A673 (cell line): ENCODE measurements around the gene PRKCA. TPM values are rescaled to one million over a fixed set of nuclear protein-coding genes. Genes with fewer than 3 reads are reported as not detected.

Experiments used
- BruUV-seq: library from RNA; stranded (reverse); fragments of 400-500 nt; replicated peaks from 2 replicates; lab custom pipeline; 2021; lab: Mats Ljungman, UMichigan
- CTCF ChIA-PET: fragments of 300-600 bp; sonication (Branson Sonifier 250); formaldehyde crosslinking; loops from one replicate; lab custom pipeline; 2022; ENCODE audit warnings: antibody characterized with exemption; lab: Charles Lee
- POLR2A ChIA-PET: fragments of 300-600 bp; sonication (Branson Sonifier 250); formaldehyde crosslinking; loops from one replicate; lab custom pipeline; 2022; ENCODE audit warnings: antibody characterized with exemption; ENCODE audit not compliant: low non-redundant PET; lab: Charles Lee
- DNase-seq: peaks from one replicate; pipeline ENCODE4 v3.0.0-alpha.2; 2015; ENCODE audit warnings: low spot score
- H3K27ac ChIP-seq: fragments of 200-600 bp; sonication (generic); 2 replicates; pipeline ENCODE4 v1.5.1; 2016; ENCODE audit warnings: mixed run types, low read depth, mild to moderate bottlenecking, mixed read lengths, antibody characterized with exemption, low read length; ENCODE audit not compliant: poor library complexity, severe bottlenecking
- H3K27me3 ChIP-seq: fragments of 200-600 bp; sonication (generic); replicated peaks from 2 replicates; pipeline ENCODE4 v1.6.1; 2017; ENCODE audit warnings: mixed run types, low read depth, mild to moderate bottlenecking, mixed read lengths, antibody characterized with exemption, low read length; ENCODE audit not compliant: insufficient read depth, poor library complexity
- H3K36me3 ChIP-seq: fragments of 200-600 bp; sonication (generic); 2 replicates; pipeline ENCODE4 v1.6.1; 2016; ENCODE audit warnings: mixed run types, mild to moderate bottlenecking, mixed read lengths, antibody characterized with exemption, low read length; ENCODE audit not compliant: insufficient read depth, poor library complexity, severe bottlenecking
- H3K4me1 ChIP-seq: fragments of 200-600 bp; sonication (generic); 2 replicates; pipeline ENCODE4 v1.6.1; 2017; ENCODE audit warnings: mixed run types, mild to moderate bottlenecking, mixed read lengths, antibody characterized with exemption, low read length; ENCODE audit not compliant: insufficient read depth, poor library complexity, severe bottlenecking
- H3K4me3 ChIP-seq: fragments of 200-600 bp; sonication (generic); 2 replicates; pipeline ENCODE4 v1.5.1; 2016; ENCODE audit warnings: low read depth, mixed run types, mild to moderate bottlenecking, mixed read lengths, low read length; ENCODE audit not compliant: poor library complexity, severe bottlenecking
- H3K9me3 ChIP-seq: fragments of 200-600 bp; sonication (generic); 2 replicates; pipeline ENCODE4 v1.6.1; 2016; ENCODE audit warnings: mixed run types, low read depth, mild to moderate bottlenecking, mixed read lengths, antibody characterized with exemption, low read length; ENCODE audit not compliant: poor library complexity, severe bottlenecking
- CTCF ChIP-seq: fragments of 300-800, 200-600 bp; sonication (generic); conservative IDR thresholded peaks from 2 replicates; pipeline ENCODE4 v1.5.1; 2017; ENCODE audit warnings: low read depth, mild to moderate bottlenecking, antibody characterized with exemption, low read length, moderate library complexity, mixed read lengths
- EZH2 ChIP-seq: fragments of 200-600 bp; sonication (generic); IDR thresholded peaks from 2 replicates; pipeline ENCODE4 v1.6.1; 2017; ENCODE audit warnings: borderline replicate concordance, low read depth, mild to moderate bottlenecking, mixed read lengths, antibody characterized with exemption, low read length; ENCODE audit not compliant: poor library complexity, severe bottlenecking
- intact Hi-C: fragments of 100-400 bp; cut with micrococcal nuclease; formaldehyde crosslinking; loops from one replicate; pipeline ENCODE4 v1.10.0; 2022; ENCODE audit not compliant: unreplicated experiment
- total RNA-seq: library from RNA; stranded (reverse); gene quantifications from 2 replicates; pipeline ENCODE4 v1.2.3, GENCODE V29; 2021

PRKCA gene
- total RNA-seq, 1 experiment from 2014 or later = 16.3 TPM

GRCh38 chr17:66713533-66714042 is 411.2 kb downstream of the PRKCA start:
- intact Hi-C loops = no loop called here
- TF ChIP-seq EZH2 = no peak
- no peak for TF ChIP-seq CTCF
- Histone ChIP-seq H3K27me3 (no peaks in the 10 kb centered on the region), H3K4me1 (peaks cover 13% of the 10 kb centered on the region), H3K9me3 (no peaks in the 10 kb centered on the region), H3K4me3 (no peak overlapping the region), H3K27ac (no peak overlapping the region), H3K36me3 (no peaks in the 10 kb centered on the region)
- BruUV-seq = no TSS peak
- ChIA-PET CTCF (no interaction called here), POLR2A (no interaction called here)
- DNase-seq = no peak

GRCh38 chr17:66714046-66715023 is 411.9 kb downstream of the PRKCA start:
- TF ChIP-seq CTCF (no peak), EZH2 (no peak)
- H3K4me3 ChIP-seq = no peak overlapping the region
- intact Hi-C loops = loop anchor here (1.0 kb wide), 1 partner anchor 192 kb away; no protein-coding TSS in a partner anchor
- H3K9me3 ChIP-seq = no peaks in the 10 kb centered on the region
- POLR2A ChIA-PET = no interaction called here
- CTCF ChIA-PET = no interaction called here
- no peak overlapping the region for H3K27ac ChIP-seq
- DNase-seq = no peak
- H3K4me1 ChIP-seq = peaks cover 13% of the 10 kb centered on the region
- no peaks in the 10 kb centered on the region for H3K27me3 ChIP-seq
- BruUV-seq = no TSS peak
- H3K36me3 ChIP-seq = no peaks in the 10 kb centered on the region

- no peaks in the 10 kb centered on the region for H3K36me3 ChIP-seq
- H3K27me3 ChIP-seq = no peaks in the 10 kb centered on the region
- DNase-seq = no peak
- H3K4me1 ChIP-seq = peaks cover 13% of the 10 kb centered on the region
- ChIA-PET POLR2A (no interaction called here), CTCF (no interaction called here)
- no peak overlapping the region for H3K4me3 ChIP-seq
- H3K9me3 ChIP-seq = no peaks in the 10 kb centered on the region
- H3K27ac ChIP-seq = no peak overlapping the region
- no peak for TF ChIP-seq EZH2
- BruUV-seq = no TSS peak
- intact Hi-C loops = loop anchor here (1.0 kb wide), 1 partner anchor 191 kb away; no protein-coding TSS in a partner anchor
Observed at GRCh38 chr17:66715076-66715675, 412.8 kb downstream of the PRKCA start.
